ENCODE results near the gene FCAMR. TPM values are rescaled to one million over a fixed set of nuclear protein-coding genes. Genes with fewer than 3 reads are reported as not detected.

Gene FCAMR
- total RNA-seq, 1 experiment from 2014 or later, result not detected

DNA sequence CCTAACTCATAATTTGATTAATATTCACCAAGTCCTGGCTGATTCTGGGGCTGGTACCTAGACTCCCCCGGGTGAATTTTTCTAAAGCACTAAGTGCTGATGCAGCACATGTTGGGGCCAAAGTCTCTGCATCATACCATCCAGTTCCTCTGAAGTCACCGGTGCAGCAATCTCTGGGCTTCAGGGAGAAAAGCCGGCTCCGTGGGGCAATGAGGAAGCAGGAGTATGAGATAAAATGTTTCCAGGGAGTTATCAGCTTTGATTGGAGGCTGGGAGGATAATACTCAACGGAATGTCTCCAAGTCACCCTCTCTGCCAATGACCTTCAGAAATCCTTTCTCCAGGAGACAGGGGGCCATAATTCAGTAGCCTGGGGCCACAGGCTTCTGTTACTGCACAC is 1.2 kb downstream of the FCAMR start:
- H3K4me3 ChIP-seq (ENCODE audit: low read length), result no peak overlapping the region
- no peaks in the 10 kb centered on the region for H4K20me1 ChIP-seq (ENCODE audit: insufficient read depth, low read depth, low read length)
- H3K79me2 ChIP-seq (ENCODE audit: low read length), result no peaks in the 10 kb centered on the region
- no peak overlapping the region for H3K27ac ChIP-seq (ENCODE audit: low read length)
- H3K36me3 ChIP-seq (ENCODE audit: insufficient read depth, low read length), result no peaks in the 10 kb centered on the region
- H3K9me3 ChIP-seq (ENCODE audit: low read length), result no peaks in the 10 kb centered on the region
- H3K27me3 ChIP-seq (ENCODE audit: low read length), result no peaks in the 10 kb centered on the region
- H3K4me2 ChIP-seq (ENCODE audit: low read depth, low read length, poor library complexity, severe bottlenecking), result no peak overlapping the region
- no peaks in the 10 kb centered on the region for H3K9me2 ChIP-seq (replicated peaks; ENCODE audit: insufficient read depth, low read length)
- DNase-seq, result no peak
- H3K9ac ChIP-seq (ENCODE audit: low read length), result no peak overlapping the region
- no peak overlapping the region for H2AFZ ChIP-seq (ENCODE audit: low read length)
- H3K4me1 ChIP-seq (ENCODE audit: low read length), result no peaks in the 10 kb centered on the region

- no peak for DNase-seq
- Histone ChIP-seq H3K4me1 (ENCODE audit: low read length) (no peaks in the 10 kb centered on the region), H3K9me3 (ENCODE audit: low read length) (no peaks in the 10 kb centered on the region), H3K79me2 (ENCODE audit: low read length) (no peaks in the 10 kb centered on the region), H3K36me3 (ENCODE audit: insufficient read depth, low read length) (no peaks in the 10 kb centered on the region), H3K4me2 (ENCODE audit: low read depth, low read length, poor library complexity, severe bottlenecking) (no peak overlapping the region), H3K27ac (ENCODE audit: low read length) (no peak overlapping the region), H2AFZ (ENCODE audit: low read length) (no peak overlapping the region), H3K27me3 (ENCODE audit: low read length) (no peaks in the 10 kb centered on the region; the same call in 1 of the 2 replicates), H3K9me2 (replicated peaks; ENCODE audit: insufficient read depth, low read length) (no peaks in the 10 kb centered on the region), H3K9ac (ENCODE audit: low read length) (no peak overlapping the region), H4K20me1 (ENCODE audit: insufficient read depth, low read depth, low read length) (no peaks in the 10 kb centered on the region), H3K4me3 (ENCODE audit: low read length) (no peak overlapping the region)
Measured at GRCh38 chr1:206967096-206967849, 3.0 kb downstream of the FCAMR start.

DNA sequence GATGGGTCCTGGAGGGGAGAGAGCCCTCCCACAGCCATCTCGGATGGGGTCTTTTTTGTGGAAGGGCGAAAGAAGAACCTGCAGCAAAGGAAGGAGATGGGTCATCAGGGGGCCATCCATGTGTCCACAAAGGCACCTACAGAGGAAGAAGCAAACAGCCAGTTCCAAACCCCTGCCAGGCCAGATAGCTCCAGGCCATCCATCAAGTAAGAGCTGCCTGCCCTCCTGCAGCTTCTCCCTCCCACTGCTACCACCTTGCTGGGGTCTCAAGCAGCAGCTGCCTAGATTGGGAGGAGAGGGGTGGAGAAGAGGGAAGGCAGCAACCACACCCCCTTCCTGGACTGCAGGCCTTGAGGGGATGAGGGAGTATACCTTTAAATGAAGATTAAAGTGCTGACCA is 4.5 kb downstream of the FCAMR start:
- no peaks in the 10 kb centered on the region for H3K79me2 ChIP-seq (ENCODE audit: low read length)
- H3K4me2 ChIP-seq (ENCODE audit: low read depth, low read length, poor library complexity, severe bottlenecking), result no peak overlapping the region
- no peaks in the 10 kb centered on the region for H4K20me1 ChIP-seq (ENCODE audit: insufficient read depth, low read depth, low read length)
- H3K27me3 ChIP-seq (ENCODE audit: low read length), result no peaks in the 10 kb centered on the region; the same call in 1 of the 2 replicates
- H3K9ac ChIP-seq (ENCODE audit: low read length), result no peak overlapping the region
- no peaks in the 10 kb centered on the region for H3K4me1 ChIP-seq (ENCODE audit: low read length)
- no peak overlapping the region for H2AFZ ChIP-seq (ENCODE audit: low read length)
- no peaks in the 10 kb centered on the region for H3K9me3 ChIP-seq (ENCODE audit: low read length)
- H3K27ac ChIP-seq (ENCODE audit: low read length), result no peak overlapping the region
- DNase-seq, result no peak
- H3K4me3 ChIP-seq (ENCODE audit: low read length), result no peak overlapping the region
- H3K9me2 ChIP-seq (replicated peaks; ENCODE audit: insufficient read depth, low read length), result no peaks in the 10 kb centered on the region
- no peaks in the 10 kb centered on the region for H3K36me3 ChIP-seq (ENCODE audit: insufficient read depth, low read length)

DNA sequence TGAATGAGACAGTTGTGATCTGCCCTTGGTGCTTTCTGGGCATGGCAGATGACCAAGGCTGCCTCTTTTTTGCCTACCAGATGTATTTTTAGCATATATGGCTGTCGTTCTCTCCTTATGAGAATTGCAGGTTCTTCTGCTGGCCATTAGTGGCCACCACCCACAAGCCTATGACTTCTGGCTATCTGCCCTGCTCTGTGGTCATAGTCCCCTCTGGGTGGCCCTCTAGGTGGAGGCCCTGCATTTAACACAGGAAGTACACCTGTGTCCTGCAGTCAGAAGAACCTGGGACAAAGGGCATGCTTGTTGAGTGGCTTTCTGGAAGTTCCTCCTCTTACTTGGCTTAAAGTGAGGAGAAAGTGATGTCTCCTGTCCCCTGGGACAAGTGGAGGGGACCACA is 6.5 kb downstream of the FCAMR start:
- H3K4me1 ChIP-seq (ENCODE audit: low read length), result no peaks in the 10 kb centered on the region
- H3K79me2 ChIP-seq (ENCODE audit: low read length), result no peaks in the 10 kb centered on the region
- no peak overlapping the region for H2AFZ ChIP-seq (ENCODE audit: low read length)
- H3K36me3 ChIP-seq (ENCODE audit: insufficient read depth, low read length), result no peaks in the 10 kb centered on the region
- no peak overlapping the region for H3K4me3 ChIP-seq (ENCODE audit: low read length)
- no peaks in the 10 kb centered on the region for H4K20me1 ChIP-seq (ENCODE audit: insufficient read depth, low read depth, low read length)
- H3K27me3 ChIP-seq (ENCODE audit: low read length), result no peaks in the 10 kb centered on the region; the same call in 1 of the 2 replicates
- H3K4me2 ChIP-seq (ENCODE audit: low read depth, low read length, poor library complexity, severe bottlenecking), result no peak overlapping the region
- H3K9me3 ChIP-seq (ENCODE audit: low read length), result no peaks in the 10 kb centered on the region
- no peaks in the 10 kb centered on the region for H3K9me2 ChIP-seq (replicated peaks; ENCODE audit: insufficient read depth, low read length)
- DNase-seq, result no peak
- no peak overlapping the region for H3K27ac ChIP-seq (ENCODE audit: low read length)
- no peak overlapping the region for H3K9ac ChIP-seq (ENCODE audit: low read length)

DNA sequence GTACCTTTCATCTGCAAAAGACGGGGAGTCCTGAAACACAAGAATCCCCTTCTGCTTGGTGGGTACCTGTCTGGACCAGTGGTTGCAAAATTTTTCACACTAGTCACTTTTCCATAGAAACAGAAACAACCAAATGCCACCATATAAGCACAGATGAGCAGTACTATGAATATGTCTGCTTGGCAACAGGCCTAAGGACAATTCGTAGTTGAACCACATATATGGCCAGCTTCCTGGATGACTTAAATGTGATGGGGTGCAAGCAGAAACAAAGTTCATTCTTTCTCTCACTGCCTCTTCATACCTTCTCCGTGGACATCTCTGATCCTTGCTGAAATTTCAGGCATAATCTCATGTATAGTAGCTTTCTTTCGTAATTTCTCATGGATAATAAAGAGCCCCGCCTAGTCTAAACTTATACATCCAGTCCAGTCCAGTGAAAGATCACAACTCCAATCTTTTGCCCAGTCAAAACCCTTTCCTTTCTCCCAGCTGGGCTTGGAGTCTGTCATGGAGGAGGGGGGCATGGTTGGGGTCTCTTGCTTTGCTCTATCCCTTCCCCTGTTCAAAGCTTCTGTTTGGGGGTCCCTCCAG is 7.0 kb downstream of the FCAMR start:
- Histone ChIP-seq H3K9me2 (replicated peaks; ENCODE audit: insufficient read depth, low read length) (no peaks in the 10 kb centered on the region), H2AFZ (ENCODE audit: low read length) (no peak overlapping the region), H3K79me2 (ENCODE audit: low read length) (no peaks in the 10 kb centered on the region), H3K27ac (ENCODE audit: low read length) (no peak overlapping the region), H3K4me3 (ENCODE audit: low read length) (no peak overlapping the region), H3K4me2 (ENCODE audit: low read depth, low read length, poor library complexity, severe bottlenecking) (no peak overlapping the region), H3K9me3 (ENCODE audit: low read length) (no peaks in the 10 kb centered on the region), H3K9ac (ENCODE audit: low read length) (no peak overlapping the region), H3K27me3 (ENCODE audit: low read length) (no peaks in the 10 kb centered on the region; the same call in 1 of the 2 replicates), H4K20me1 (ENCODE audit: insufficient read depth, low read depth, low read length) (no peaks in the 10 kb centered on the region), H3K36me3 (ENCODE audit: insufficient read depth, low read length) (no peaks in the 10 kb centered on the region), H3K4me1 (ENCODE audit: low read length) (no peaks in the 10 kb centered on the region)
- DNase-seq, result no peak

- no peaks in the 10 kb centered on the region for H3K9me3 ChIP-seq (ENCODE audit: low read length)
- no peaks in the 10 kb centered on the region for H3K79me2 ChIP-seq (ENCODE audit: low read length)
- no peak overlapping the region for H3K4me3 ChIP-seq (ENCODE audit: low read length)
- no peaks in the 10 kb centered on the region for H3K4me1 ChIP-seq (ENCODE audit: low read length)
- H3K27me3 ChIP-seq (ENCODE audit: low read length), result no peaks in the 10 kb centered on the region; the same call in 1 of the 2 replicates
- no peak for DNase-seq
- no peak overlapping the region for H3K9ac ChIP-seq (ENCODE audit: low read length)
- no peak overlapping the region for H3K4me2 ChIP-seq (ENCODE audit: low read depth, low read length, poor library complexity, severe bottlenecking)
- H3K9me2 ChIP-seq (replicated peaks; ENCODE audit: insufficient read depth, low read length), result no peaks in the 10 kb centered on the region
- H3K27ac ChIP-seq (ENCODE audit: low read length), result no peak overlapping the region
- H2AFZ ChIP-seq (ENCODE audit: low read length), result no peak overlapping the region
- no peaks in the 10 kb centered on the region for H4K20me1 ChIP-seq (ENCODE audit: insufficient read depth, low read depth, low read length)
- no peaks in the 10 kb centered on the region for H3K36me3 ChIP-seq (ENCODE audit: insufficient read depth, low read length)
Measured at GRCh38 chr1:206962272-206962671, 8.0 kb downstream of the FCAMR start.

DNA sequence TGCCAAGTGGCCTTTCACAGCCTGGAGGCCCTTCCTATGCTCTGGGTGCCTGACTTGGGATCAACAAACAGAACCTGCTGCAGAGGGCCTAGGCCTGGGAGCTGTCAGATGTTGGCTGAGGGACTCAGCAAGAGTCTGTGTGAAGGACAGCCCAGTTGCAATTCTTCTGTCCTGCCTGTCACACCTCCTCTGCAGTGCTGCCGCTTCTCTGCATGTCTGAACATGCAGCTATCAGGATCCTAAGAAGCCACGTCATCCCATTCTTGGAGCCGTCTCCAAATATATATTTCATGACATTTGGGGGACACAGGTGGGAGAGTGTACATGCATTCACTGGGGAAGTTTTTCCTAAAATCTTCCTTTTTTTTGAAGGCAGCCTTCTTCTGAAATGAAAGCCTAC is 8.6 kb downstream of the FCAMR start:
- H4K20me1 ChIP-seq (ENCODE audit: insufficient read depth, low read depth, low read length), result no peaks in the 10 kb centered on the region
- H3K9me3 ChIP-seq (ENCODE audit: low read length), result no peaks in the 10 kb centered on the region
- H3K4me2 ChIP-seq (ENCODE audit: low read depth, low read length, poor library complexity, severe bottlenecking), result no peak overlapping the region
- DNase-seq, result no peak
- H2AFZ ChIP-seq (ENCODE audit: low read length), result no peak overlapping the region
- no peak overlapping the region for H3K27ac ChIP-seq (ENCODE audit: low read length)
- no peaks in the 10 kb centered on the region for H3K36me3 ChIP-seq (ENCODE audit: insufficient read depth, low read length)
- H3K4me3 ChIP-seq (ENCODE audit: low read length), result no peak overlapping the region
- H3K79me2 ChIP-seq (ENCODE audit: low read length), result no peaks in the 10 kb centered on the region
- H3K4me1 ChIP-seq (ENCODE audit: low read length), result no peaks in the 10 kb centered on the region
- no peak overlapping the region for H3K9ac ChIP-seq (ENCODE audit: low read length)
- H3K27me3 ChIP-seq (ENCODE audit: low read length), result no peaks in the 10 kb centered on the region; the same call in 1 of the 2 replicates
- no peaks in the 10 kb centered on the region for H3K9me2 ChIP-seq (replicated peaks; ENCODE audit: insufficient read depth, low read length)

DNA sequence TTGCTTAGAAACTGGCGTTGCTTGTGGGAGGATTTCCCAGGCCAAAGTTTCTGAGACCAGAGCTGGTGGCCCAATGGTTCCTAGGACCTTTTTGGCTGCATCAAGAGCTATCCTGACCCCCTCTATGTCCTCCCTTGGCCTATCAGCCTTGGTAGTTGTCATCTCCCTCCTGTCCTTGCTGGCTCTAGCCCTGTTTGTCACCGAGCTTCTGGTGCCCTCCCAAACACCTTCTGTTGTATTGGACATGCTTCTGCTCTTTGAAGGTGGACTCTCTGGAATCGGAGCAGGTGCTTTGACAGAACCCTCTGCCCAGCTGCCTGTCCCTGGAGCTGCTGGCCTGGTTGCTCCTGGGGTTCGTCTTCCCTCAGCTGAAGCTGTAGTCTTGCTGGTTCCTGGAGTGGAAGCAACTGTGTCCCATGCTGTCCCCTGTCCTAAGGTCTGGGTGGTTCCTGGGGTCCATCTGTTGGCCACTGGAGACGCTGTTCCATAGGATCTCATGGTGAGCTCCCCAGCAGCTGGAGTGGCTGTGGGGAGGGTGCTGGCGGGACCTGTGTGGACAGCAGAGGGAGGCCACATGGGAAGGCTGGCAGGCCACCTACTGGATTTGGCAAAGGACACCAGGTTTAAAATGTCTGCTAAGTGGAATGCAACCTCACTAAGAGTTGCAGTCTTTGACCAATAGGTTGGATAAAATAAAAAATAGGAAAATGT is 9.4 kb downstream of the FCAMR start:
- no peak overlapping the region for H3K4me2 ChIP-seq (ENCODE audit: low read depth, low read length, poor library complexity, severe bottlenecking)
- H3K79me2 ChIP-seq (ENCODE audit: low read length), result no peaks in the 10 kb centered on the region
- no peaks in the 10 kb centered on the region for H3K9me3 ChIP-seq (ENCODE audit: low read length)
- no peaks in the 10 kb centered on the region for H4K20me1 ChIP-seq (ENCODE audit: insufficient read depth, low read depth, low read length)
- no peak for DNase-seq
- no peak overlapping the region for H2AFZ ChIP-seq (ENCODE audit: low read length)
- no peaks in the 10 kb centered on the region; the same call in 1 of the 2 replicates for H3K27me3 ChIP-seq (ENCODE audit: low read length)
- H3K9me2 ChIP-seq (replicated peaks; ENCODE audit: insufficient read depth, low read length), result no peaks in the 10 kb centered on the region
- no peaks in the 10 kb centered on the region for H3K4me1 ChIP-seq (ENCODE audit: low read length)
- H3K27ac ChIP-seq (ENCODE audit: low read length), result no peak overlapping the region
- no peak overlapping the region for H3K4me3 ChIP-seq (ENCODE audit: low read length)
- H3K36me3 ChIP-seq (ENCODE audit: insufficient read depth, low read length), result no peaks in the 10 kb centered on the region
- H3K9ac ChIP-seq (ENCODE audit: low read length), result no peak overlapping the region

Data from Karpas-422 (cell line).